HG03575 (cell line): Measurements from ENCODE around the gene HLCS.
"Not testable (repeated sequence)": the region's sequence is repeated elsewhere in the genome, so short reads cannot be mapped to it uniquely, and the experiment has no call there.

ENCODE experiments used
- ATAC-seq: cut with Tn5 transposase; IDR thresholded peaks from one replicate; pipeline ENCODE4 v1.9.1; 2021; ENCODE audit not compliant: unreplicated experiment, insufficient number of reproducible peaks, low FRiP score; ENCODE audit errors: extremely low read depth

The HLCS gene

GRCh38 chr21:36834192-36834591, 132.3 kb downstream of the HLCS start:
- ATAC-seq = no peak

DNA sequence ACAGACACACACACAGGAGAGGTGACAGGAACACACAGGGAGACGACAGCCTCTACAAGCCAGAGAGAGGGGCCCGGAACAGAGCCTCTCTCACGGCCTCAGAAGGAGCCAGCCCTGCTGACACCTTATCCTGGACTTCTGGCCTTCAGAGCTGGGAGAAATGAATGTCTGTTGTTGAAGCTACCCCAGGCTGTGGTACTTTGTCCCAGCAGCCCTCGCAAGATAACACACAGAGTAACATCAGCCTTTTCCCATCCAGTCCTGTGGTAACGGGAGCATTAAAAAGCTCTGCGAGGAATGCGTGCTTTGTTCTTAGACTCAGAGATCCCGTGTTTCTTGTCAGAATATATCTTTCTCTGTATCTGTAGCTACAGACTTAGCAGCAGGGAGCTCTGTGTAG, 136.4 kb downstream of the HLCS start:
- no peak for ATAC-seq

DNA sequence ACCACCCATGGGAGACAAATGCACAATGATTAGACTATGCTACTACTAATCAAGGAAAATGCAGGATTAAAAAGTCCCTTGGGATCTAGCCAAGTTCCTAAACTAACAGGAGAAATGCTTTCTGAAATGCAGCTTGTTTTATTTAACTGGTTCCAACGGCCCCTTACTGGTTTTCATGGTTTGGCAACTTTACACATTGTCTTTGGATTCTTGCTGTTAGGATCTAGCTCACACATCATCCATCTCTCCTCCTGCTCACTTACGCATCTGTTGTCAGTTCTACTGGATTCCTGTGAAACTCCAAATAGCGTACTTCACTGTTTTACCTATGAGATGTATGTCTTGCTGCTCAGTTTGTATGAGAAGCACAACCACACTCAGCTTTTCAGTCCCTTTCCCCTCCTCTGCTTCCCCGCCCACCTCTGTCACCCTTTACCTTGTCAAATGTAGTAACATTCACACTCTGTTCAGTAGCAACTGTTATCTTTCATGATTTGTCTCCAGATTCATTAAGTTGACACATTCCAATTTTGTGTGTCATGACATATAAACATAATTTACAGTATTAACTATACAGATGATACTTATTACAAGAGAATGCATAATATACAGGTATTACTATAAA, 137.5 kb downstream of the HLCS start:
- ATAC-seq = no peak

DNA sequence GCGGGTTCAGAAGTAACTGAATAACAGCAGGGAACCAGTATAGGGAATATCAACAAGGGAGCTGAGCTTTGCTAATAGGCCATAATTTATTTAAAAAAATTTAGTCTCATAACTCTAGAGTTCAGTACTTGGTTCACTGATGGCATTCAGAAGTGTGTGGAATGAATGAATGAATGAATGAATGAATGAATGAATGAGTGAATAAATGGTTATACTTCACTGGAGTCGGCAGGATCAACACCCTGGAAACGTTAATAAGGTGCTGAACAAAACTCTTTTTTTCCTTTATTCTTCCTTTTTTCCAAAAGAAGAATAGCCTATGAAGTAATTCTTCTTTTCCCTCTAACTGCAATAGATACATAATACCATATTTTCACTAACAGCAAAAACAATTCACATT, 138.3 kb downstream of the HLCS start:
- ATAC-seq = no peak

DNA sequence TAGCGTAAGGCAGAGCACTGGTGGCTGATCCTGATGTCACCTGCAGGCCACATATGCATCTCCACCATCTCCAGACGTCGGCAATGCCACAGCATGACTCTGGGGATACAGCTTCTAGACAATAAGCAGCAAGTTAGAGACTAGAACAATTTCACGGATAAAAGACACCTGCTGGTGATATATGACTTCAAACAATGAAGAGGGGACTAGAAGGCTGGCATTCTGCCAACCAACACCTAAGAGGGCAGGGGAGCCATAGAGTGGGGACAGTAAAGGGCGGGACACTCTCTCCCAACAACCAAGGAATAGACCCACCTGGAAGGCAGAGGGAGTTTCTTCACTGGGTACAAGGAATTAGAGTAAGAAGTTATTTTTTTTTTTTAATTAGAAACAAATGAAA, 140.8 kb downstream of the HLCS start:
- no peak for ATAC-seq

- ATAC-seq = no peak
Observed at GRCh38 chr21:36821032-36821299, 145.5 kb downstream of the HLCS start.

- no peak for ATAC-seq
Observed at GRCh38 chr21:36820176-36821031, 146.1 kb downstream of the HLCS start.

GRCh38 chr21:36817732-36818450, 148.6 kb downstream of the HLCS start:
- ATAC-seq = no peak

DNA sequence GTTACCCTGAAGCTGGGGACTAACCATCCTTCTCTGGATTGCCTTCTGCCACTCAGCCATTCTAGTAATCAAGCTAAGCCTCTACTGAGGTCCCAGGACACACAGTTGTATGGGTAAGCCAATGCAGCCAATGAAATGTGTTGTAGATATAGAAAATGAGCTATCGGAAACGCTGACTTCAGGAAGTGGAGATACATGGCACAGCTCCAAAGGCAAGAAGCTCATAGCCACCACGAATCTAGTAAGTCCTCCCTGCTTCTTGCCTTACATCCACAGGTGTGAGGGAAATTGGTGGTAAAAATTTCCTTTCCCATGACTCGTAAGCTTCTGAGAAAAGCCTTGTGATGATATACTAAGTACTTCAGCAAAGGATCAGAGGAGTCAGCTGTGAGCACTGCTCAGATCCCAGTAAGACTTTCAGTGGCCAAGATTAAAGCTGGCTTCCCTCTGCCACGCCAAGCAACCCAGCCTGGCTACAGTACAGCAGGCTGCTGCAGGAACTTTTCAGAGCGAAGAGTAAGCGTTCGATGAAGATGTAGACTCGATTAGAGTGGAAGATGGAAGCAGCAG, 149.8 kb downstream of the HLCS start:
- ATAC-seq = no peak

GRCh38 chr21:36816026-36816425, 150.4 kb downstream of the HLCS start:
- ATAC-seq = not testable (repeated sequence)

DNA sequence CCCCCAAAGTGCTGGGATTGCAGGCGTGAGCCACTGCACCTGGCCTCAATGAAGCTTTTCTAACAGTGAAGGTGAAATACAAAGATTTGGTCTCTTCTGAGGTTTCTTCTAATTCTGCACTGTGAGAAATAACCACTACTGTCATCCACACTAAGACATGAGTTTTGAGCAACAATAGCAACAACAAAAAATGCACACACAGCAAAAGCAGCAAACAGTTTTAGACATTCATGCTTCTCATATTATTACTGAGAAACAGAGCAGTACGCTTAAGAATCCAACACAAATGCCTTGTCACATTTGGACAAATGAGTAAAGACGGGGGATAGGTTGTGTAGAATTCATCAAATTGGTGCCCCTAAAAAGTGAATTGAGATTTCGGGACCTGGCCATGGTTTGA, 151.2 kb downstream of the HLCS start:
- ATAC-seq = no peak

GRCh38 chr21:36813052-36813451, 153.4 kb downstream of the HLCS start:
- no peak for ATAC-seq

DNA sequence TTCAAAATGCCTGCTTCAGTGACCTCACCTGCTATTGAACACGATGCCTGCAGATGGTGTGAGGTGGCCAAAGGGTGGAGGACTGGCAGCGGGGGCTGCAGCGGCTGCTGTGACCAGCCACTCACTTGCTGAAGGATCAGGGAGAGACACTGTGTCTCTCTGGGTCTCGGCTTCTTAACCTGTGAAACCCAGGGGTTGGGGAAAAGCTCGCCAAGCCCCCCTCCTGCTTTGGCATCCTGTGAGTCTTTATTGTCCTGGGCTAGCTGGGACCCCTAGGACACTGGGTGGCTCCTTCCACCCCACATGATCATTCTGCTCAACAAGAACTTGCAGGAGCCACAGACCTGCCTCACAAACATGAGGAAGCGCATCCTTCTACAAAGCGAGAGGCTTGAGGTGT, 154.7 kb downstream of the HLCS start:
- ATAC-seq = no peak

- no peak for ATAC-seq
Observed at GRCh38 chr21:36810443-36810842, 156.0 kb downstream of the HLCS start.

DNA sequence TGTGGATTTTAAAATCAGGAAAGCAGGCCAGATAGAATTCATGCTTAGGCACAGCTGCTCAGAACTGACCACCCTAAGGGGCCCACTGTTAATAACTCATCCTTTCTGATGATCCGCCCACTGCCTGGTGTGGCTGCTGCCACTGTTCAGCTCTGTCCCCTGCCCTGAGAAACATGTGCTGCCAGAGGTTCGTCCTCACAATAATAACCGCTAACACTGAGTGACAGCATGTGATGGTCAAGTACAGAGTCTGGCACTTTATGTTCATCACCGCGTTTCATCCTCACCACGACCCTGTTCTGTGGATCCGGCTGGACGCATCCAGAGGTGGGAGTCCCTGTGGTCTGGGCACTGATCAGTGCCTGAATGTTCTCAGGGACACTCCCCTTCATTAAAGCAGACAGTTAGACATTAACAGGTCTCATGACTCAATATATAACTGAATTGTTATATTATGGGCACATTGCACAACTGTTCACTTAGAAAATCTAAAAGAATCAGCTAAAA, 159.0 kb downstream of the HLCS start:
- no peak for ATAC-seq

GRCh38 chr21:36806103-36806502, 160.4 kb downstream of the HLCS start:
- no peak for ATAC-seq

DNA sequence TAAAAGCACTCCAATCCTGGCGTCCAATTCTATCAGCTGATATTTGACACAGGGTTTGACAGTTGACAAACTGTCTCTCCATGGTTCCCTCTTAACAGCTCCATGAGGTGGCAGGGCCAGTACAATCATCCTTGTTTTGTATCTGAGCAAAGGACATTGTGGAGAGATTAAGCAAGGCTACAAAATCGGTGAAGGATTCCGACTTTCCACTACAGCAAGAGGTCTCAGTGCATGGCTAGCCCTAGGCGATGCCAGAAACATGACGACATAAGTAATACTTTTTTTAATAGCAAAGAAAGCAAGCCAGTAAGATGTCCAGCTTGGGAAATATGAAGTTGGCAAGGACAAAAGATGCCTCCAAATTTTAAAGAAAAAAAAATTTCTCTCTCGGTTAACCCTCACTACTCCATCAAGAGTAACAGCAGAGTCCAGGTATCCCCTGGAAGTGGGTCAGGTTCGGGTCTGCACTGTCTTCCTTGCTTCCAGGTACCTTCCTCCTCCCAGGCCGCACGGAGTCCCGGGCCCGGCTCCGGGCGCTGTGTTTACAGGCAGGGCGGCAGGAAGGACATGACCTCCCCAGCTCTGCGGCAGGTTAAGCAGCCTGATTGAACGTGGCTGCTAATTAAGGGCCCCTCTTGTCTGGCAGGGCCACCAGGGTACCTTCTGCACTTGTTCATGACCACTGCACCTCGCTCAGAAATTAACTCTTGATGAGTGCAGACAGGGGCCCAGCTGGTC, 161.4 kb downstream of the HLCS start:
- ATAC-seq = no peak

DNA sequence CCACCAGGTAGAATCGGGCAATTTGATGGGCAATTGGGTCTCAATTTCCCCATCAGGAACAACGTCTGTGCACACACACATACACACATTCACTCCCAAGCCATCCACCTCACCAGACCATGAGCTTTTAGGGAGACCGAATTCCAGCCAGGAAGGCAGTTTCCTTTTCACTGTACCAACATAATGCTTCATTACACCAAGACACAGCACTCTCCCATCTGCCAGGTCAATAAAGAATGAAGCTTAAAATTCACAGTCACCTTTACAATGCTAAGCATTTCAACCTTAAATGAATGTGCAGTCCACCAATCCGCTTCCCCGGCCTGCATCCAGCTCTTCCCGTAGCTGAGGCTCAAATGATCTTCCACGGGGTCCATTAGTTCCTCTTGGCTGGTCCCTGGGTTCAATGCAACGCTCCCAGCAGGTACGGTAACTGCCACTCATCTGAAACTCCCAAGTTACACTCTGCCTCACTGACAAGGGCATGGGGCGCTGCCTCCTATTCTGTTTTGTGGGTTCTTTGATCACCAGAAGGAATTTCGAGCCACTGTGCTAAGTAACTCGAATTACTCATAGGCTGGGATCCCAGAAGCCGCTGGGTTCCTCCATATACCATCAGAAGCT, 162.5 kb downstream of the HLCS start:
- ATAC-seq = no peak
